Activated CD8-positive, alpha-beta memory T cell treated with anti-CD3 and anti-CD28 coated beads for 1 hour (primary cell): ENCODE measurements around the gene FGFBP1.

Experiments used
- DNase-seq, 2 donors: peaks; one replicate each; pipeline ENCODE4 v3.0.0-alpha.2; 2020; ENCODE audit warnings: low read depth in 1 of 2; ENCODE audit errors: extremely low read depth in 1 of 2

FGFBP1 gene

DNA sequence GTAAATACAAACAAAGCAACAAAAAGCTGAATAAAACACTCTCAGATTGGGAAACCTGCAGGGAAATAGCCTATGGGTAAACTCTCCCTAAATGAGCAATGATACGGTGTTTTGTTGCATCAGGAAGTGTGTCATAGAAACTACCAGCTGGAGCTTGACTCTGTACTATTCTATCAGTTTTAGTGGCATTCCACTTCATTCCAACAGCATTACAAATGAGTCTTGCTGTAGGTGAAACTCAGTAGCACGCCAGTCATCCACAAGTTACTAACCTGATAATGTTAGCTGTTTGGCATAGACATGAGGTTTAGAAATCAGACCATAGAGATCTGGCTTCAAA, 24.9 kb downstream of the FGFBP1 start:
- DNase-seq = no peak

DNA sequence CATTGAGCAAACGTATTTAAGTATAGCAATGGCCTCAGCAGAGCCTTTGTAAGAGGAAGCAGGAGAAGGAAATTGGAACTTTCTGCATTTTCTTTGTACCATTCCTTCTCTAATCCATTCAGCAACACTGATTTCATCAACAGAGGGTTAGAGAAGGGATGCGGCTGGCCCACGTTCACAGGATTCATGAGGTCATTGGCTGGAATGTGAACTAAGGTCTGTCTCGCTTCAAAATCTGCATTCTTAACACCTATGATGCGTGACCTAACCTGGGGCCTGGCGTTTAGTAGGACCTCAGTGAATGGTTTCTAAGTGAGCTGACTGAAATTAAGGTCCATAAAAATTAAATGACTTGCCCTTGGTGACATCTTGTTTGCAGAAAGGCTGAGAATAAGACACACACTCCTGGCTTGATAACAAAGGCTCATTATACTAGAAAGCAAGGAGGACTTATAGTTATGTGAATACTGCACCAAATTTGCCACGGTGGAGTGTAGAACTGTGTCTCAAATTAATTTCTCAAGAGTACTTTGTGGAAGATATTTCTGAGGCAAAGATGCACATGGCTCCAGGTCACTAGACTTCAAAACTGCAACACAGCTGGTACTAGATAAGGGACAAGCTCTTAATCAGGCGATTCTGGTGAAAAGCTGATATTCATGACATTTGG, 25.4 kb downstream of the FGFBP1 start:
- no peak for DNase-seq

DNA sequence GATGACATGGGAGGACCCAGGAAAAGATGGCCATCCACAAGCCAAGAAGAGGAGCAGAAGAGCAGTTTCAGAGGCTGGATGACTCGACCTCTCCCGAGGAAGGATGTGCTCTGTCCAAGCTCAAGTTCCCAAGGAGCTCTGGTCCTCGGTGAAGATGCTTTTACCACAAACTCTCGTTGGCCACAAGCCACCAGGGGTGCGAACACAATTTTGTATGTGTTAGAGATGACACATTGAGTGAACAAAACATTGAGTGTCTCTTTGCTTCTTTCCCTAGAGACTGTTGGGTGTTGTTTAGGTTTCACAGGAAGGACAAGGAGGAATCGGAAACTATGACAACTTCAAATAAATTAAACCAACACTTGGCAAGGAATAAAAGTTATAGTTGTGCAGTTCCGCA, 26.3 kb downstream of the FGFBP1 start:
- no peak for DNase-seq

- DNase-seq = no peak
Measured at GRCh38 chr4:15910155-15910940, 28.2 kb downstream of the FGFBP1 start.

DNA sequence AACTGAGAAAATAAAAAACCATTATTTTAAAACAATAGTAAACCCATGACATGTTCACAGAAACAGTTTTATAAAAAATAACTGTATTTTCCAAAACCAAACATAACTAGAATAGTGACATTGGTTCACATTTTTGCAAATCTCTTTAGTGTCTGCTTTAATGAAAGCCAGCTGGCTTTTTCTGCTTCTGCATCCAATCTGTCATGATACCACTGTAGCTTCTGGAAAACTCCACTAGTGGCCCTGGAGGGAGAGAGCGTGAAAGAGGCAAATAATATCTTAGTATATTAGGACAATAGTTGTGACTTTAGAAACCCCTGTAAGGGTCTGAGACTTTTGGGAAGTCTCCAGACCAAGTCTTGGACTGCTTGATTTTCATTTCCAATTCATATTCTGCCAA, 31.1 kb downstream of the FGFBP1 start:
- DNase-seq = no peak

DNA sequence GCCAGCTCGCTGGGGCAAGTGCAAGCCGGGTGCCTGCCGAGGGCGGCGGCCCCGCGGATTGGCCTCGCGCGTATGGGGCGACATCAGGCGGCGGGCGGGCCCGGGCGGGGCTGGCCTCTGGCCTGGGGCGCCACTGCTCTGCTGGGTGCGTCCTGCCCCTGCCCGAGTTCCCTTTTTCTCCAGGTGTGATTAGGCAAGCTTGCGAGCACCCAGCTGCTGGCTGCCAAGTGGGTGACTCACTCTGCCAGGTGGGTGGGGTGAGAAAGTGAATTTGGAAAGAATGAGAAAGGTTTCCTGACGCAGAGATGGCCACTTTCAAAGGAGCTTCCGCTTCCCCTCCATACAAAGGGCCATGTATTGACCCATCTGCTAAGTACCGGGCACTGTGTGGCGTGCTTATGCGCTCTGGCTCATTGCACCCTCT, 32.5 kb downstream of the FGFBP1 start:
- DNase-seq = no peak

- no peak for DNase-seq
Measured at GRCh38 chr4:15902746-15903145, 35.8 kb downstream of the FGFBP1 start.

DNA sequence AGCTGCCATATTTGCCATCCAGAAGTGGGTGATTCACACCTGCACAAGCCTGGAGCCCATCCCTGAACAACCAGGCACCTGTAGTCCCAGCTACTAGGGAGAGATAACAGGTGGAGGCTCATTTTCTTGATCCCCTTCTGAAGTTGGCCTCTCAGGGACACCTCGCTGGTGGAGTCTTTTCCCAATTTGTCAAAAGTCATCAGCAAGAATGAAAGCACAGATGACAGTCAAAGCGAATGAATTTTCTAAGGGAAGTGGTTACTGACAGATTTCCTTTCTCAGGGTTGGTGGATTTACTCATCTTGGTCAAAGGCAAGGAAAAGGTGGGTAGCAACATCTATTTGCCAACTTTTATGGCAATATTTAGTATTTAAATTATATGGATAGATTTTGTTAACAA, 36.5 kb downstream of the FGFBP1 start:
- no peak for DNase-seq

DNA sequence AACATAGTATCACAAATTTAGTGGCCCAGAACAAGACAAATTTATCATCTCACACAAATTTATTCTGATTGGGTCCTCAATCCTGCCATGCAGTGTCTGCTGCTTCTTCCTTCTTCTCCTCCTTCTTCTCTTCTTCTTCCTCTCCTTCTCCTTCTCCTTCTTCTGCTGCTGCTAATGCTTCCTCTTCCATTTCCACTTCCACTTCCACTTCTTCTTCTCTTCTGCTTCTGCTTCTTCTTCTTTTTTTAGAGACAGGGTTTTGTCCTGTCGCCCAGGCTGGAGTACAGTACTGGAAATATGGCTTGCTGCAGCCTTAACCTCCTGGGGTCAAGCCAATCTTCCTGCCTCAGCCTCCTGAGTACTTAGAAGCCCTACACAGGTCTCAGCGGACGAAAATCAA, 37.5 kb downstream of the FGFBP1 start:
- DNase-seq = no peak

GRCh38 chr4:15899511-15899910, 39.0 kb downstream of the FGFBP1 start:
- no peak for DNase-seq

DNA sequence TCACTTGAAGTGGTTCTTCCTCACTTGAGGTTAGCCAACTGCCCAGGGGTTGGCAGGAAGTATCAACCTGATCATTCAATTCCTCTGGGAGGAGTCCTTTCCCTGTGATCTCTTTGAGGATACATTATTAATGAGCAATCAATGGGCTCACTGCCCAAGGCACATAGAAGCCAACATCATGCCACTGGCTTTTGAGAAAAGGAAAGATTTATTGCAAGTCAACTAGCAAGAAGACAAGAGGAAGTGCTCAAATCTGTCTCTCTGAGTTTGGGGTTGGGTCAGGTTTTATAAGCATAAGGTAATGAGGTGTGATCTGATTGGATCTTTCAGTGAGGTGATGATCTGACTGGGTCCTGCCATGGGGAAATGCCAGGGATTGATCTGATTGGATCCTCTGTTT, 39.6 kb downstream of the FGFBP1 start:
- DNase-seq = no peak

DNA sequence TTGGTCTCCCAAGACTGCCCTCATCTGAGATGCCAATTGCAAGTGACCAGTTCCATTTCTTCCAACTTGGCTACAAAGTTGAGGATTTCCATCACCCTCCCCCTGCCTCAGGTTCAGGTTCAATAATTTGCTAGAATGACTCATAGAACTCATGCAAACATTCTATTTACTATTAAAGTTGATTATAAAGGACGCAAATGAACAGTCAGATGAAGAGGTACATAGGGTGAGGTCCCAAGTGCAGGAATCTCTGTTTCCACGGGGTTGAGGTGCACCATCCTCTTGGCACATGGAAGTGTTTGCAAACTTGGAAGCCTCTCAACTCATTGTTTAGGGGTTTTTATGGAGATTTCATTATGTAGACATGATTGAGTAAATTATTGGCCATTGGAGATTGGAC, 41.0 kb downstream of the FGFBP1 start:
- DNase-seq = no peak

GRCh38 chr4:15894921-15895916, 43.3 kb downstream of the FGFBP1 start:
- DNase-seq = no peak

GRCh38 chr4:15894393-15894792, 44.1 kb downstream of the FGFBP1 start:
- DNase-seq = no peak

- DNase-seq = no peak
Measured at GRCh38 chr4:15893962-15894361, 44.6 kb downstream of the FGFBP1 start.

- no peak for DNase-seq
Measured at GRCh38 chr4:15891312-15891711, 47.2 kb downstream of the FGFBP1 start.

DNA sequence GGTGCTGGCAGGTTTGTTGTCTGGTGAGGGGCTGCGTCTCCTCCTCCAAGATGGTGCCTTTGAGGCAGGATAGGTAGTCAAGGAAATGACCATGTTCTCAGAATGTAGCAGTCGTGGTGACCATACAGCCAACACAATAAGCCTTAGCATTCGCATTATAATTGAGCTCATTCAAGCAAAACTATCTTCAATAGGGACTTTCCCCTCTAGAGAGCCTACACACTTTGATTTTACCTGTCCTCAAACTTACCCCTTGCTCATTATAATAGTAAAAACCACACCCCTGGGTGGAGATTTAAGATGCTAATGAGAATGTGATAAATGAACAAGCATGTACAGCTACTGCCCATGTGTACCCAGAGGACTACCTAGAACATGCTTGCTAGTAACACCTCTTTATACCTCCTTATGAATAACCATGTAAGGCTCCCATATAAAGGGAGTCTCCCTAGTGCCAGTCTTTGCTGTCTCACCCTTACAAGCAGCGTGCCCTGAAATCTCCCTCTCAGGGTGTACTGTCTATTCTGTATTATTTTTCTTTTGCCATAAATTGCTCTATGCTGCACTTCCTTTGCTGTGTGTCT, 48.2 kb downstream of the FGFBP1 start:
- DNase-seq = no peak

DNA sequence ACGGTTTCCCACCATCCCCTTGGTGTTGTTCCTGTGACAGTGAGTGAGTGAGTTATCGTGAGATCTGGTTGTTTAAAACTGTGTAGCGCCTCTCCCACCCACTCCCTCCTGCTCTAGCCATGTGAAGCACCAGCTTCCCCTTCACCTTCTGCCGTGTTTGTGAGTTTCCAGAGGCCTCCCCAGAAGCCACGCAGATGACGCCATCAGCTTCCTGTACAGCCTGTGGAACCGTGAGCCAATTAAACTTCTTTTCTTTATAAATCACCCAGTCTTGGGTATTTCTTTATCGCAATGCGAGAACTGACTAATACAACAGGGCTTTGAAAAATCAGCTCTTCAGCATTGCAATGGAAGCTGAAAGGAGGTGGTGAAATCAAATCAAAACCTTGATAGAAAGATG, 50.0 kb downstream of the FGFBP1 start:
- no peak for DNase-seq
